ENCODE measurements around the gene TBCCD1. TPM values are rescaled to one million over a fixed set of nuclear protein-coding genes. Genes with fewer than 3 reads are reported as not detected.
"Not testable (repeated sequence)": the region's sequence is repeated elsewhere in the genome, so short reads cannot be mapped to it uniquely, and the experiment has no call there.

The TBCCD1 gene
- total RNA-seq, 1 donor from 2014 or later = 17.7 TPM

- no peaks in the 10 kb centered on the region for H3K9me3 Mint-ChIP-seq
- H3K27me3 Mint-ChIP-seq (ENCODE audit: low read depth) = peaks cover 9% of the 10 kb centered on the region
- H3K27ac Mint-ChIP-seq = no peak overlapping the region
- H3K4me3 Mint-ChIP-seq (ENCODE audit: low read depth) = no peak overlapping the region
- intact Hi-C loops (cut with micrococcal nuclease) = no loop called here
- peaks cover 15% of the 10 kb centered on the region for H3K36me3 Mint-ChIP-seq (ENCODE audit: low read depth)
- no peak for DNase-seq (ENCODE audit: low spot score)
- H3K4me1 Mint-ChIP-seq (ENCODE audit: low read depth) = peaks cover 16% of the 10 kb centered on the region
These were observed 22.9 kb upstream of the TBCCD1 start for GRCh38 chr3:186589856-186590579.

- H3K36me3 Mint-ChIP-seq (ENCODE audit: low read depth) = peaks cover 24% of the 10 kb centered on the region
- H3K27me3 Mint-ChIP-seq (ENCODE audit: low read depth) = peaks cover 7% of the 10 kb centered on the region
- peaks cover 16% of the 10 kb centered on the region for H3K4me1 Mint-ChIP-seq (ENCODE audit: low read depth)
- no peak for DNase-seq (ENCODE audit: low spot score)
- H3K27ac Mint-ChIP-seq = no peak overlapping the region
- no peaks in the 10 kb centered on the region for H3K9me3 Mint-ChIP-seq
- no peak overlapping the region for H3K4me3 Mint-ChIP-seq (ENCODE audit: low read depth)
- intact Hi-C loops (cut with micrococcal nuclease) = no loop called here
These were observed 22.0 kb upstream of the TBCCD1 start for GRCh38 chr3:186589121-186589520.

- Mint-ChIP-seq H3K27me3 (ENCODE audit: low read depth) (peaks cover 7% of the 10 kb centered on the region), H3K4me3 (ENCODE audit: low read depth) (no peak overlapping the region), H3K9me3 (no peaks in the 10 kb centered on the region), H3K27ac (no peak overlapping the region), H3K36me3 (ENCODE audit: low read depth) (peaks cover 29% of the 10 kb centered on the region), H3K4me1 (ENCODE audit: low read depth) (peaks cover 16% of the 10 kb centered on the region)
- intact Hi-C loops (cut with micrococcal nuclease) = no loop called here
- DNase-seq (ENCODE audit: low spot score) = no peak
These were observed 21.5 kb upstream of the TBCCD1 start for GRCh38 chr3:186588632-186589031.

GRCh38 chr3:186587183-186587582, 20.0 kb upstream of the TBCCD1 start:
- Mint-ChIP-seq H3K27me3 (ENCODE audit: low read depth) (peaks cover 3% of the 10 kb centered on the region), H3K4me3 (ENCODE audit: low read depth) (no peak overlapping the region), H3K27ac (no peak overlapping the region), H3K9me3 (no peaks in the 10 kb centered on the region), H3K4me1 (ENCODE audit: low read depth) (peaks cover 16% of the 10 kb centered on the region), H3K36me3 (ENCODE audit: low read depth) (peaks cover 44% of the 10 kb centered on the region)
- intact Hi-C loops (cut with micrococcal nuclease) = no loop called here
- DNase-seq (ENCODE audit: low spot score) = no peak

GRCh38 chr3:186586245-186586644, 19.1 kb upstream of the TBCCD1 start:
- Mint-ChIP-seq H3K4me1 (ENCODE audit: low read depth) (peaks cover 16% of the 10 kb centered on the region), H3K36me3 (ENCODE audit: low read depth) (peaks cover 53% of the 10 kb centered on the region)
- DNase-seq (ENCODE audit: low spot score); H3K9me3 Mint-ChIP-seq; H3K4me3 Mint-ChIP-seq (ENCODE audit: low read depth); H3K27me3 Mint-ChIP-seq (ENCODE audit: low read depth); H3K27ac Mint-ChIP-seq; intact Hi-C loops (cut with micrococcal nuclease): not testable (repeated sequence)

- H3K9me3 Mint-ChIP-seq = no peaks in the 10 kb centered on the region
- H3K27ac Mint-ChIP-seq = no peak overlapping the region
- DNase-seq (ENCODE audit: low spot score) = no peak
- H3K4me3 Mint-ChIP-seq (ENCODE audit: low read depth) = no peak overlapping the region
- no peaks in the 10 kb centered on the region for H3K27me3 Mint-ChIP-seq (ENCODE audit: low read depth)
- intact Hi-C loops (cut with micrococcal nuclease) = no loop called here
- H3K4me1 Mint-ChIP-seq (ENCODE audit: low read depth) = peaks cover 6% of the 10 kb centered on the region
- peaks cover 70% of the 10 kb centered on the region for H3K36me3 Mint-ChIP-seq (ENCODE audit: low read depth)
These were observed 16.7 kb upstream of the TBCCD1 start for GRCh38 chr3:186583831-186584230.

GRCh38 chr3:186582541-186582940, 15.4 kb upstream of the TBCCD1 start:
- H3K27ac Mint-ChIP-seq = no peak overlapping the region
- no peak overlapping the region for H3K4me3 Mint-ChIP-seq (ENCODE audit: low read depth)
- H3K27me3 Mint-ChIP-seq (ENCODE audit: low read depth) = no peaks in the 10 kb centered on the region
- DNase-seq (ENCODE audit: low spot score) = no peak
- H3K36me3 Mint-ChIP-seq (ENCODE audit: low read depth) = peaks cover 80% of the 10 kb centered on the region
- peaks cover 1% of the 10 kb centered on the region for H3K4me1 Mint-ChIP-seq (ENCODE audit: low read depth)
- intact Hi-C loops (cut with micrococcal nuclease) = no loop called here
- H3K9me3 Mint-ChIP-seq = no peaks in the 10 kb centered on the region

- intact Hi-C loops (cut with micrococcal nuclease) = no loop called here
- peaks cover 91% of the 10 kb centered on the region for H3K36me3 Mint-ChIP-seq (ENCODE audit: low read depth)
- H3K4me1 Mint-ChIP-seq (ENCODE audit: low read depth) = peaks cover 1% of the 10 kb centered on the region
- DNase-seq (ENCODE audit: low spot score) = no peak
- no peaks in the 10 kb centered on the region for H3K9me3 Mint-ChIP-seq
- H3K27me3 Mint-ChIP-seq (ENCODE audit: low read depth) = no peaks in the 10 kb centered on the region
- no peak overlapping the region for H3K27ac Mint-ChIP-seq
- H3K4me3 Mint-ChIP-seq (ENCODE audit: low read depth) = no peak overlapping the region
These were observed 13.6 kb upstream of the TBCCD1 start for GRCh38 chr3:186580785-186581184.

- H3K27me3 Mint-ChIP-seq (ENCODE audit: low read depth) = no peaks in the 10 kb centered on the region
- no peaks in the 10 kb centered on the region for H3K9me3 Mint-ChIP-seq
- DNase-seq (ENCODE audit: low spot score) = no peak
- no peak overlapping the region for H3K27ac Mint-ChIP-seq
- H3K36me3 Mint-ChIP-seq (ENCODE audit: low read depth) = peaks cover 89% of the 10 kb centered on the region
- H3K4me3 Mint-ChIP-seq (ENCODE audit: low read depth) = no peak overlapping the region
- H3K4me1 Mint-ChIP-seq (ENCODE audit: low read depth) = peaks cover 10% of the 10 kb centered on the region
- intact Hi-C loops (cut with micrococcal nuclease) = no loop called here
These were observed 10.4 kb upstream of the TBCCD1 start for GRCh38 chr3:186577521-186577920.

- H3K27me3 Mint-ChIP-seq (ENCODE audit: low read depth) = no peaks in the 10 kb centered on the region
- peak overlapping the region; percentile 89 for H3K4me3 Mint-ChIP-seq (ENCODE audit: low read depth)
- peaks cover 47% of the 10 kb centered on the region for H3K36me3 Mint-ChIP-seq (ENCODE audit: low read depth)
- H3K27ac Mint-ChIP-seq = peak overlapping the region; percentile 98
- no peak for DNase-seq (ENCODE audit: low spot score)
- peaks cover 34% of the 10 kb centered on the region for H3K4me1 Mint-ChIP-seq (ENCODE audit: low read depth)
- intact Hi-C loops (cut with micrococcal nuclease) = loop anchor here (2.0 to 5.0 kb wide), 3 partner anchors 37 to 256 kb away; partner anchors contain the start of gene EIF4A2
- no peaks in the 10 kb centered on the region for H3K9me3 Mint-ChIP-seq
These were observed 4.5 kb upstream of the TBCCD1 start for GRCh38 chr3:186571644-186572013.

GRCh38 chr3:186570941-186571643, 4.0 kb upstream of the TBCCD1 start:
- Mint-ChIP-seq H3K4me3 (ENCODE audit: low read depth) (peak overlapping the region; percentile 89), H3K36me3 (ENCODE audit: low read depth) (peaks cover 42% of the 10 kb centered on the region), H3K27ac (peak overlapping the region; percentile 98), H3K4me1 (ENCODE audit: low read depth) (peaks cover 39% of the 10 kb centered on the region), H3K9me3 (no peaks in the 10 kb centered on the region), H3K27me3 (ENCODE audit: low read depth) (no peaks in the 10 kb centered on the region)
- intact Hi-C loops (cut with micrococcal nuclease) = loop anchor here (1.0 to 5.0 kb wide), 5 partner anchors 36 to 633 kb away; partner anchors contain the start of genes EIF4A2 and TRA2B
- no peak for DNase-seq (ENCODE audit: low spot score)

GRCh38 chr3:186570096-186570940, 3.2 kb upstream of the TBCCD1 start, which contains the start of gene DNAJB11:
Gene DNAJB11 (plus strand): TSS chr3:186570720. CDS start chr3:186570898, 178 bp downstream.
- Mint-ChIP-seq H3K27ac (peak within 1 kb of the TSS; percentile 98), H3K27me3 (ENCODE audit: low read depth) (no peaks in the 10 kb centered on the region), H3K4me1 (ENCODE audit: low read depth) (peaks cover 42% of the 10 kb centered on the region), H3K36me3 (ENCODE audit: low read depth) (peaks cover 37% of the 10 kb centered on the region), H3K4me3 (ENCODE audit: low read depth) (peak within 1 kb of the TSS; percentile 89), H3K9me3 (no peaks in the 10 kb centered on the region)
- intact Hi-C loops (cut with micrococcal nuclease) = loop anchor here (1.0 to 5.0 kb wide), 5 partner anchors 36 to 632 kb away; partner anchors contain the start of genes EIF4A2 and TRA2B
- DNase-seq (ENCODE audit: low spot score) = peak; percentile 98

All from activated T-helper 2 cell treated with anti-CD3 and anti-CD28 coated beads, Interferon-gamma antibody, Interleukin-2, Interleukin-4, amounts not matched to agents 10 μg/mL and 5 μg/mL and 100 μg/mL, durations not matched to agents 14 hours and 24 hours and 36 hours (primary cell).